Measurements from ENCODE around the gene FASLG.

DNA sequence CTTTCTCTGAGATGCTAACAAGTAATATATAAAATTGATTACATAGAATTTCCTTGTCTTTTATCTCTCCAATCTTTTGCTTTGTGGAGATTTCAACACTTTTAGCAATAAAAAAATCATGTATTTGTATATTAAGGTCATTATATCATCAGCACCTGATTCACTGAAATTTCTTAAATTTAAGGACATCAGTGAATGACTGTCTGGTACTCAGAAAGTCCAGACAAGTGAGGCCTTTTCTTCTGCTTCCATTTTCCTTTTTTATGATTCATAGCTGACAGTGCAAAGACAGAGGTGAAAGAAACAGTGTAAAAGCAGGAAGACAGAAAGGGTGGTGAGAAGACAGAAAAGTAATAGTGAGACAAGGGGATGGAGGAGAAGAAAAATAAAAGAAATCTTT, 54.6 kb downstream of the FASLG start:
- TF ChIP-seq POLR2A (IDR thresholded peaks at IDR 0.05; ENCODE audit: low read depth, low read length) (no peak), POLR2AphosphoS5 (IDR thresholded peaks at IDR 0.05; ENCODE audit: low read depth, low read length) (no peak), SPI1 (IDR thresholded peaks at IDR 0.05; ENCODE audit: low read depth, low read length) (no peak), POU2F2 (IDR thresholded peaks at IDR 0.05; ENCODE audit: low read depth, low read length) (no peak), TAF1 (IDR thresholded peaks at IDR 0.05; ENCODE audit: low read depth, low read length) (no peak), PAX5 (IDR thresholded peaks at IDR 0.05; ENCODE audit: insufficient read depth, low read length, severe bottlenecking) (no peak)
